ENCODE results near the gene CALML4.
"Not testable (repeated sequence)": the region's sequence is repeated elsewhere in the genome, so short reads cannot be mapped to it uniquely, and the experiment has no call there.

CALML4 gene

DNA sequence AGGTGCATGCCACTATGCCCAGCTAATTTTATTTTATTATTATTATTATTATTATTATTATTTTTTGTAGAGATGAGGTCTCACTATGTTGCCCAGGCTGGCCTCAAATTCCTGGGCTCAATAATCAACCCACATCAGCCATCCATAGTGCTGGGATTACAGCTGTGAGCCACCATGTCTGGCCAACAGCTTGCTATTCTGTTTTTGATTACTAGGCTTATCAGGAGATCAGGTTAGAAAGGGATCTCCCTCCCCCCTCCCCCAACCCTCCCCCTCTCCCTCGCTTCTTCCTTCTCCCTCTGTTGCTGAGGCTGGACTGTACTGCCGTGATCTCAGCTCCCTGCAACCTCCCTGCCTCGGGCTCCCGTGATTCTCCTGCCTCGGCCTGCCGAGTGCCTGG, 15.8 kb upstream of the CALML4 start:
- TF ChIP-seq JUND (IDR thresholded peaks at IDR 0.05; ENCODE audit: low read depth), result no peak
- DNase-seq (ENCODE audit: low read depth in 1 of 2, low spot score in 1 of 2), result no peak
- in situ Hi-C loops (cut with HindIII; ENCODE audit: low pct_unique_long_range_greater_than_20kb, low sequenced_read_pairs), result no loop called here

DNA sequence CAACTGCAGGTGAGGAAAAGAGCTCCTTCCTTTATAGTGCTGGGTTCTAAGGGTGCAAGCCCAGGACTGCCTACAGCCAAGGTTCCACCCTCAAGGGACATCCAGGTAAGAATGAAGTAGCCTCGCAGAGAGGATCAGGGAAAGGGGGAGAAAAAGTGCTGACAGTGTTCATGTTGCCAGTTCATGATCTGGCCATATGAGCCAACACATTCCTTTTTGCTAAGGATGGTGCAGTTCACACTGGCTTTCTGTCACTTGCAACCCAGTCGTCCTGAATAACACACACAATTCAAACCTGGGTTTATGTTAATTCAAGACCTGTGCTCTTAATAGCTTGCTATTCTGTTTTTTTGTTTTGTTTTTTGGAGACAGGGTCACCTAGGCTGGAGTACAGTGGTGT, 15.4 kb upstream of the CALML4 start:
- in situ Hi-C loops (cut with HindIII; ENCODE audit: low pct_unique_long_range_greater_than_20kb, low sequenced_read_pairs), result no loop called here
- DNase-seq (ENCODE audit: low read depth in 1 of 2, low spot score in 1 of 2), result no peak
- TF ChIP-seq JUND (IDR thresholded peaks at IDR 0.05; ENCODE audit: low read depth), result no peak

DNA sequence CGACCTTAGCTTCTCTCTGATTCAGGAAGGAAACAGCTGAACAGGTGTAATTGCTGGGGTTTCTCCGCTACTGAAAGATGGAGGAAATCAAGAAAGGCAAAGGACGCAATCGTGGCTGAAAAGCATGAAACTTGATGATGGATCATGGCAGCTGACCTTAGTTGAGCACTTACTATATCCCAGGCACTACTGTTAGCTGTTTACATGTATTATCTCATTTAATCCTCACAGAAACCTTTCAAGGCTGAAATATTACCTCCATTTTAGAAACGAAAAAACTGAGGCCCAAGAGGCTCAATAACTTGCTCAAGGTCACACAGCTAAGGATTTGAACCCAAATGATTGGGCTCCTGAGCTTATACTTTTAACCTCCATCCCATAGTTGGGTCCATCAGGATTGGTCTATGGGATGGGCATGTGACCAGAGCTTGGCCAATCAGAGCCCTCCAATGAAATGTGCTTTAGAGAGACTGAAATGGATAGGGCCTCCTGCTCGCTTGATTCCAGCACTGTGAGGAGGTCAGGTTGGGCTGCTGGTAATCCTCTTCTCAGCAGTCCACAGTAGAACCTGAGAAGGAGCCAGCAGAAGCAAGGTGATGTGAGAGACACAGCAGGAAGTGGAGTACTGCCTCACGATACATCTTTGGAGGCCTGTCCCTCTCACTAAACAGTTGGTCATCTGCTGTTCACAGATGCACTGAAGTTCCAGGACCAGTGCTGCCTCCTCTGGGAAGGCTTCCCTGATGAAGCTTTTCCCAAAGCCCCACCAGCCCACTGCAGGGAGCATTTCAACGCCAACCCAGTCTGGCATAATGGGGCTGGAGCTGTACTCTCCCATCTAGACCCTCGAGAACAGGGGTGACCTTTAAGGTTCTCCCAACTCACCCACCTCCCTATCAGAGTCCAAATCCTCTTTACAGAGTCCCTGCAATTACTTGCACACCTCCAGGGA, 14.0 kb upstream of the CALML4 start:
- in situ Hi-C loops (cut with HindIII; ENCODE audit: low pct_unique_long_range_greater_than_20kb, low sequenced_read_pairs), result no loop called here
- DNase-seq (ENCODE audit: low read depth in 1 of 2, low spot score in 1 of 2), result no peak
- no peak for TF ChIP-seq JUND (IDR thresholded peaks at IDR 0.05; ENCODE audit: low read depth)

DNA sequence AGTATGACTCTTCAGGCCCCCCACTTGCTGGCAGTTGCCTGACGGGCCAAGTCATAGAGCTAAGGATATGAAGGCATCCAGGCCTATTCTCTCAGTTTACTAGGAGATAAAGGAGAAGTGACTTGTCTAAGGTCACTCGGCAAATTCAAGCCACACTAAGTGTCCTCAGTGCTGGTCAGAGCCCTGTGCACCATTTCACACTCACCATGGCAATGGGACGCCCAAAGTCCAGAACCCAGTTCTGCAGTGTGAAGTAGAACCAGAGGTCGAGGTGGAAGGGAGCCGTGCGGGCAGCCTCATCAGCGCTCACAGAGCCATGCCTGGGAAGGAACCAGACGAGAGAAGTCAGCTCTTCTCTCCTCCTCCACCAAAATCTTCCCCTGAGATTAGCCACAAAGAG, 13.2 kb upstream of the CALML4 start:
- no peak for TF ChIP-seq JUND (IDR thresholded peaks at IDR 0.05; ENCODE audit: low read depth)
- DNase-seq (ENCODE audit: low read depth in 1 of 2, low spot score in 1 of 2), result no peak
- in situ Hi-C loops (cut with HindIII; ENCODE audit: low pct_unique_long_range_greater_than_20kb, low sequenced_read_pairs), result no loop called here

DNA sequence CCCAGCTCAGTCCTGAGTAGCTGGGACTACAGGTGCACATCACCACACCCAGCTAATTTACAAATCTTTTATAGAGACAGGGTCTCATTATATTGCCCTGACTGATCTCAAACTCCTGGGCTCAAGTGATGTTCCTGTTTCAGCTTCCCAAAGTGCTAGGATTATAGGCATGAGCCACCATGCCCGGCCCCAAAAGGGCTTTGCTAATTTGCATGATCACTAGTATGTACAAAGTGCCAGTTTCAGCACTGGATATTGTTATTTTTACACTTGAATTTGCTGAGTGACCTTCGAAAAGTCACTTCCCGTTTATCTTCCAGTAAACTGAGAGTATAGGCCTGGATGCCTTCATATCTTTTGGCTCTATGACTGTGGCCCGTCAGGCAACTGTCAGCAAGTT, 12.2 kb upstream of the CALML4 start:
- no peak for DNase-seq (ENCODE audit: low read depth in 1 of 2, low spot score in 1 of 2)
- no peak for TF ChIP-seq JUND (IDR thresholded peaks at IDR 0.05; ENCODE audit: low read depth)
- in situ Hi-C loops (cut with HindIII; ENCODE audit: low pct_unique_long_range_greater_than_20kb, low sequenced_read_pairs), result no loop called here

DNA sequence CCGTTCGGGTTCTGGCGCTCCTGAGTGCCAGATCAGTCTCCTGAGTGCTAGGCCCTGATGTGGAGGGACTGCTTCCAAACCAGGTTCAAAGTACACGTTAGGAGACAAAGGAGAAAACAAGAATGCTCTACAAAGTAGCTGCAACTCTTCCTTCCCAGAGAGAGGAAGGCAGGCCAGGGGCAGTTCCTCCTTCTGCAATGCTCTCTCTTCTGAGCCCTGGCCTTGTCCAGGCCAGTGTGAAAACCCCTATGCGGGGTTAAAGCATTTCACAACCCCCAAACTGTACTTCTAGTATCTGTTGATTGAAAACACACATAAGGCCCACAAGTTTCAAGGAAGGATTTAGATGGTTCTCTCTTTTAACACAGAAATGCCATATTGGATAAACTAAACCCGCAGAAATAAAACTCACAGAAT, 9.7 kb upstream of the CALML4 start:
- in situ Hi-C loops (cut with HindIII; ENCODE audit: low pct_unique_long_range_greater_than_20kb, low sequenced_read_pairs), result no loop called here
- TF ChIP-seq JUND (IDR thresholded peaks at IDR 0.05; ENCODE audit: low read depth), result no peak
- DNase-seq (ENCODE audit: low read depth in 1 of 2, low spot score in 1 of 2), result no peak

DNA sequence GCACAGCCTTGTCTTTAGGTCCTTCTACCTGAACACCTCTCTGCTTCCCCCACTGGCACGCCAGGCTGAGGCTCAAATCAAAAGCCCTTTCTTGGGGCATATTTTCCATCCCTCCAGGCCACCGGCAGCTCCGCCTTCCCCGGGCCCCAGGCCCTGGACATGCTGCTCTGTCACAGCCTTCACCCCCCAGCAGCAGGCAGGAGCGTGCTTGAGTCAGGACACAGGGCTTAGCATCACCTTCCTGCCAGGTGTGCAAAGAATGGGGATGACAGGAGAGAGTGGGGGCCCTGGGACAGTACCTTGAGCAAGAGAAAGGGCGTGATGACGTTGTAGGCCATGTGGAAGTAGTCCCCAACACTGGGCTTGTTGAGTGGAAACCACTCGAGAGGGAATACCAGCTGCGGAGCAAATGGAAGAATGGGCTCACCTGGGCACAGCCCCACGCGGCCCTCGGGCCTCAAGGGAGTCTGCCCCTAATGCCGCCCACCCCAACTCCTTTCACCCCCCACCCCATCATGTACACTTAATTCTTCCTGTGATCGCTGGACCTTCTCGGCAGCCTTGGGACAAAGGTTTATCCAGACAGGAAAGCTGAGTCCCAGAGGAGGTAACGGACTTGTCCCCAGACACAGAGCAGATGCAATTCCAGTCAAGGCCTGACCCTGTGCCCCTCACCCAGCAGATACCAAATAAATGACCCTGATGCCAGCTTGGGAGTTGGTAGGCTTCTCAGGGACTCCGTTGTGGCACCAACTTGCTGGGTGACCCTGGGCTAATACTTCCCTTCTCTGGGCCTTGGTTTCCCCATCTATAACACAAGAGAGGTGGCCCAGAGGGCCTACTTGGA, 9.1 kb upstream of the CALML4 start:
- no peak for DNase-seq (ENCODE audit: low read depth in 1 of 2, low spot score in 1 of 2)
- in situ Hi-C loops (cut with HindIII; ENCODE audit: low pct_unique_long_range_greater_than_20kb, low sequenced_read_pairs), result no loop called here
- no peak for TF ChIP-seq JUND (IDR thresholded peaks at IDR 0.05; ENCODE audit: low read depth)

DNA sequence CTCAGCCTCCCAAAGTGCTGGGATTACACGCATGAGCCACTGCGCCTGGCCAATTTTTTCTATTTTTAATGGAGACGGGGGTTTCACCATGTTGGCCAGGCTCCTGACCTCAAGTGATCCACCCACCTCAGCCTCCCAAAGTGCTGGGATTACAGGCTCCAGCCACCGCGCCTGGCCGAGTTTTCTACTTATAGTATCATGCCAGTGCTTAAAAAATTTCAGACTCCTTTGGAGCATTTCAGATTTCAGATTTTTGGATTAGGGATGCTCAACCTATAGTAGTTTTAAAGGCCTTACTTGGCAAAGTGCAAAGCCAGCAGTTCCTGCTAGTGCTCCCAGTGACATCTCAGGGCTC, 8.3 kb upstream of the CALML4 start:
- DNase-seq (ENCODE audit: low read depth in 1 of 2, low spot score in 1 of 2); in situ Hi-C loops (cut with HindIII; ENCODE audit: low pct_unique_long_range_greater_than_20kb, low sequenced_read_pairs): not testable (repeated sequence)

DNA sequence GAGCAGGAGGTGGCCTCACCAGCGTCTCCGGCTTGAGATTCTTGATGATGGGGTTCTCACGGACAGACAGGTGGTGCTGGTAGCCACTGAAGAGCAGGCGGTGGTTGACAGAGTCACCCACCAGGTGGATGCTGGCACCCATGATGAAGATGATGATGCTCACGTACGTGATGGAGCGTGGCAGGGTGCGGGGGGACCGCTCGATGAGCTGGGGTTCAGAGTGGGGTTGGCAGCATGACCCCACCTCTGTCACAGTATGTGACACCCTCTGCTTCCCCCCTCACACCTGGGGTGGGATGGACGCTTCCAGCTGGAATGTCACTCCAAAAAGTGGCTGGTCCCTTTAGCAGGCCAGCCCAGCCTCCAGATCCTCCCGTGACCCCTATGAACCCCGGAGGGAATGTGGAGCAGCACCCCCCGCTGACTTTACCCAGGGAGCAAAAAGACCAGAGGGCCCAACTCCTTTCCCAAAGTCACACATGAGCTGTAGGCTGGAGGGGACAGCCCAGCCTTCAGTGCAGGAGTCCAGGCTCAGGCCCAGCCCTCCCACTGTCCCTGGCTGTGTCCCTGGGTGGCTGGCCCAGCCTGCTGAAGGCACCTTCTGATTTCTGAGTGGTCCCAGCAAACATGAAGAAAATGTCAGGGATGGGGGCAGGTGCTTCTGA, 6.7 kb upstream of the CALML4 start:
- TF ChIP-seq JUND (IDR thresholded peaks at IDR 0.05; ENCODE audit: low read depth), result no peak
- DNase-seq (ENCODE audit: low read depth in 1 of 2, low spot score in 1 of 2), result no peak
- in situ Hi-C loops (cut with HindIII; ENCODE audit: low pct_unique_long_range_greater_than_20kb, low sequenced_read_pairs), result no loop called here

DNA sequence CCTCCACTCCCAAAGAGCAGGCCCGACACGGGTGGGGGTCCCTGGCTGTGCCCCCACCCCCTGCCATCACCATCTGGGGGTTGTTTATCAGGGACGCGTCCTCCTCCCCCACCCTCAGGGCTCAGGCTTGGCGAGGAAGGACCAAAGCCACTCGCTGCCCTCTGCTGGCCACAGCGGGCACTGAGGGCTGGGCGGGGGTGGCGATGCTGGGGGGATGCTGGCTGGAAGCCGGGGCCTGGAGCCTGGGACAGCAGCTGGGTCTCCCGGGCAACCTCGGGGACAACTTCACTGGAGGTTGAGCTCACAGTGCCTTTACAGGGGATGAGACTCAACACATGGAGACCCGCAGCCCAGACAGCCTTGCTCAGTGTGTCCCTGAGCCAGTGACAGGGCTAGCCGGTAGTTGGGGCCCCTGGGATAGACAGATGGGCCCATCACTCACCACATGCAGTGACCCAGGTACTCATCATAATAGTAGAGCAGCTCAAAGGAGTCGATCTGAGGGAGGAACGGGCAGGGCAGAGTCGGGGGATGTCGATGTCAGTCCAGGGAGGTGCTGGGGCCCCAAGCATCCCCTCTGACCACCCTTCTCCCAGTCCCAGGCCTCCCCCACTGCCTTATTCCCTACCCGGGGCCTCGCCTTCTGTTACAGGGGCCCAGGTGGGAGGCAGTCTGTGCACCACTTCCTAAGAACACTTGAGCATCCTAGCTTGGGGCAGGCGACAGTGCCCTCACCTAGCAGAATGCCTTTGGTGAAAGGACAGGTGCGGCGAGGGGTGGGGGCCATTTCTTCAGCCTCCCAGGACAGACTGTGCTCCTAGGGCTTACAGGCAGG, 5.9 kb upstream of the CALML4 start:
- TF ChIP-seq JUND (IDR thresholded peaks at IDR 0.05; ENCODE audit: low read depth), result no peak
- peak in 1 of 2 experiments; percentile 47 for DNase-seq (ENCODE audit: low read depth in 1 of 2, low spot score in 1 of 2)
- in situ Hi-C loops (cut with HindIII; ENCODE audit: low pct_unique_long_range_greater_than_20kb, low sequenced_read_pairs), result no loop called here

DNA sequence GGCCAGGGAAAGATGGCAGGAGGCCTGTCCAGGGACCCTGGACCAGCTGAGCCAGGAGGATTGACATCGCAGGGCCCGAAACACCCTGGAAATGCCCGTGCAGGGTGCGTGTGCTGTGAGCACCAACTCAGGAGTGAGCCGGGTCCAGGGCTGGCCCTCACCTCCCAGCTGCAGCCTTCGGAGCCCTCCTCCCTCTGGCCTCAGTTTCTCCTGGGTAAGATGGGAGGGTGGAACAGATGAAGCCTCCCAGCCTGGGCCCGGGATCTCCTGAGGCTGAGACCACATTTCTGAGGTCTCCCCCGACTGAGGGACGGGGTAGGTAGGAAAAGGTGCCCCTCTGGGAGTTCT, 5.3 kb upstream of the CALML4 start:
- no peak for TF ChIP-seq JUND (IDR thresholded peaks at IDR 0.05; ENCODE audit: low read depth)
- DNase-seq (ENCODE audit: low read depth in 1 of 2, low spot score in 1 of 2), result no peak
- in situ Hi-C loops (cut with HindIII; ENCODE audit: low pct_unique_long_range_greater_than_20kb, low sequenced_read_pairs), result no loop called here

Data from T47D (cell line).